H1 (cell line): Measurements from ENCODE around the gene PLCL2. TPM values are rescaled to one million over a fixed set of nuclear protein-coding genes. Genes with fewer than 3 reads are reported as not detected.

ENCODE experiments used
- CBX8 ChIP-seq: fragments of 300-800, 300-1000 bp; sonication (generic); IDR thresholded peaks from 2 replicates; pipeline ENCODE4 v1.7.1; 2016; ENCODE audit warnings: low read depth, low read length, borderline replicate concordance
- SAP30 ChIP-seq: fragments of 300-600 bp; sonication (generic); IDR thresholded peaks from 2 replicates; pipeline ENCODE4 v1.7.1; 2012; ENCODE audit warnings: low read length, moderate library complexity, mild to moderate bottlenecking, inconsistent platforms; ENCODE audit not compliant: insufficient read depth, insufficient replicate concordance
- YY1 ChIP-seq: IDR thresholded peaks from 2 replicates; pipeline ENCODE4 v1.6.1; 2011; ENCODE audit warnings: low read depth, mild to moderate bottlenecking, low read length
- polyA plus RNA-seq, 7 experiments: library from polyadenylated mRNA; depleted of rRNA in 3 of 7; stranded (reverse) in 5 of 7; unstranded in 2 of 7; fragments of >200 nt in 5 of 7; fragments of 200-250 nt in 2 of 7; gene quantifications; 1 replicate in 5 of 7; 2 replicates in 1 of 7; 4 replicates in 1 of 7; pipeline versions ENCODE4 v1.2.1 to v1.2.3, GENCODE V29; 2011 to 2013; ENCODE audit warnings: missing spikeins in 2 of 7, mixed read lengths in 2 of 7
- total RNA-seq: library from RNA; stranded (reverse); fragmentation: NEBNext Ultra II Directional; extraction: Animal tissue kit (Norgen Biotek cat#: 25700); gene quantifications from 2 replicates; pipeline ENCODE4 v1.2.1, GENCODE V29; 2021
- TF ChIP-seq, protein P1 (sequence below): IDR thresholded peaks from 2 replicates; pipeline ENCODE4 v1.6.1; 2012; ENCODE audit warnings: inconsistent platforms

The PLCL2 gene
- total and polyA plus RNA-seq, 2 of the 8 experiments (the other 6 are each of a cell fraction or from before 2014, with no cell fraction given): 3.5 to 6.8 TPM

DNA sequence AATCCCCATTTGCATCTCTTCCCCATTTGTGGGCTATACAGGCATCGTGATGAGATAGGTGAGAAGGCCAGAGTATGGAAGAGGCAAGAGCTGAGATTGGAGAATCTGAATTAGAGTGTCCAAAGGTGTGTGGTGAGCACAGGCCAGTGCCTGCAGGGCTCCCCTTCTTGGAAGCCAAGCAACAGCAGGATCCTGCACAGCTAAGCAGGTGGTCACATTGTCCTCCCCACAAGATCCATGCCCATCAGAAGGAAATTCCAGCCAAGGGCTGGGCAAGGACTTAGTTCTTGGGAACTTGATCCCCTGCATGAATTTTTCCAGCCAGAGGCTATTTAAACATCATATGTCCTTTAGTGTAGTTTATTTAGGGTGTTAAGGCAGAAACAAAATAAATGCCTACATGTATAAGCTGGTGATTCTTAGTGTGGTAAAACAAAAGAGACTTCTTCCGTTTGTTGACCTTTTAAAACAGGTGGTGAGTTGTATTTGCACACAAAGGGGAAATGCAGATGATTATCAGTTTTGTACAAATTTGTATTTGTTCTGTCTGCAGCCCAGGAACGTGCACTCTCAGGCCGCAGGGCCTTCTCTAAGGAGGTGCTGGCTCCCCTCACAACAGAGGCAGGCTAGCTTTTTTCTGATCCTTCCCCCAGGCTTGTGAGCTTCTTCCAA is 110.2 kb downstream of the PLCL2 start (continued):
- TF ChIP-seq, protein P1, sequence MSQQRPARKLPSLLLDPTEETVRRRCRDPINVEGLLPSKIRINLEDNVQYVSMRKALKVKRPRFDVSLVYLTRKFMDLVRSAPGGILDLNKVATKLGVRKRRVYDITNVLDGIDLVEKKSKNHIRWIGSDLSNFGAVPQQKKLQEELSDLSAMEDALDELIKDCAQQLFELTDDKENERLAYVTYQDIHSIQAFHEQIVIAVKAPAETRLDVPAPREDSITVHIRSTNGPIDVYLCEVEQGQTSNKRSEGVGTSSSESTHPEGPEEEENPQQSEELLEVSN: no peak
- TF ChIP-seq SAP30: no peak
- TF ChIP-seq YY1: no peak
- no peak for TF ChIP-seq CBX8
